OCI-LY1 (cell line): Measurements from ENCODE around the gene MYD88.

Source experiments
- H2AFZ ChIP-seq: fragments of 200-600 bp; sonication (generic), shearing (Covaris generic); 2 replicates; pipeline ENCODE4 v1.6.0; 2014; ENCODE audit warnings: antibody characterized with exemption, mild to moderate bottlenecking, low read length
- H3F3A ChIP-seq: fragments of 200-600 bp; sonication (generic), shearing (Covaris generic); 2 replicates; pipeline ENCODE4 v1.6.0; 2014; ENCODE audit warnings: mild to moderate bottlenecking, antibody characterized with exemption, low read length, moderate library complexity; ENCODE audit not compliant: insufficient read depth
- H3K27ac ChIP-seq: fragments of 200-600 bp; sonication (generic); 2 replicates; pipeline ENCODE4 v1.5.1; 2014; ENCODE audit warnings: low read length, mixed run types, mild to moderate bottlenecking, low read depth; ENCODE audit not compliant: poor library complexity, severe bottlenecking
- H3K27me3 ChIP-seq: fragments of 200-600 bp; sonication (generic); 2 replicates; pipeline ENCODE4 v1.6.0; 2014; ENCODE audit warnings: antibody characterized with exemption, mild to moderate bottlenecking, low read length, moderate library complexity; ENCODE audit not compliant: insufficient read depth
- H3K36me3 ChIP-seq: fragments of 200-600 bp; sonication (generic); 2 replicates; pipeline ENCODE4 v1.6.1; 2014; ENCODE audit warnings: mild to moderate bottlenecking, antibody characterized with exemption, low read length, moderate library complexity, mixed read lengths; ENCODE audit not compliant: insufficient read depth
- H3K4me1 ChIP-seq: fragments of 200-600 bp; sonication (generic); 2 replicates; pipeline ENCODE4 v1.5.1; 2014; ENCODE audit warnings: mild to moderate bottlenecking, low read length, moderate library complexity; ENCODE audit not compliant: insufficient read depth, severe bottlenecking
- H3K4me2 ChIP-seq: fragments of 200-600 bp; sonication (generic), shearing (Covaris generic); 2 replicates; pipeline ENCODE4 v1.6.1; 2014; ENCODE audit warnings: low read length
- H3K4me3 ChIP-seq: fragments of 200-600 bp; sonication (generic); 2 replicates; pipeline ENCODE4 v1.5.1; 2014; ENCODE audit warnings: low read length, low read depth, mild to moderate bottlenecking, mixed read lengths; ENCODE audit not compliant: poor library complexity, severe bottlenecking
- H3K79me2 ChIP-seq: fragments of 200-600 bp; shearing (Covaris generic); 2 replicates; pipeline ENCODE4 v1.6.1; 2016; ENCODE audit warnings: mixed run types, low read length, mixed read lengths; ENCODE audit not compliant: insufficient read depth
- H3K9ac ChIP-seq: fragments of 200-600 bp; sonication (generic), shearing (Covaris generic); 2 replicates; pipeline ENCODE4 v1.6.1; 2014; ENCODE audit warnings: mild to moderate bottlenecking, low read length, mixed read lengths
- H3K9me2 ChIP-seq: fragments of 200-600 bp; sonication (generic), shearing (Covaris generic); 2 replicates; pipeline ENCODE4 v1.6.1; 2014; ENCODE audit warnings: low read depth, mild to moderate bottlenecking, low read length, mixed read lengths
- H3K9me3 ChIP-seq: fragments of 200-600 bp; shearing (Covaris generic); 2 replicates; pipeline ENCODE4 v1.6.1; 2014; ENCODE audit warnings: low read length, mixed read lengths
- H4K20me1 ChIP-seq: fragments of 200-600 bp; sonication (generic), shearing (Covaris generic); 2 replicates; pipeline ENCODE4 v1.6.0; 2016; ENCODE audit warnings: mild to moderate bottlenecking, low read length; ENCODE audit not compliant: insufficient read depth
- CTCF ChIP-seq: fragments of 200-600 bp; sonication (generic), shearing (Covaris generic); IDR thresholded peaks from 2 replicates; pipeline ENCODE4 v1.5.1; 2017; ENCODE audit warnings: mild to moderate bottlenecking, antibody characterized with exemption, low read length, moderate library complexity, mixed read lengths
- EZH2 ChIP-seq: fragments of 200-600 bp; sonication (generic), shearing (Covaris generic); IDR thresholded peaks from 2 replicates; pipeline ENCODE4 v1.8.0; 2017; ENCODE audit warnings: borderline replicate concordance, mixed run types, mild to moderate bottlenecking, antibody characterized with exemption, low read length, moderate library complexity, mixed read lengths

MYD88 gene

DNA sequence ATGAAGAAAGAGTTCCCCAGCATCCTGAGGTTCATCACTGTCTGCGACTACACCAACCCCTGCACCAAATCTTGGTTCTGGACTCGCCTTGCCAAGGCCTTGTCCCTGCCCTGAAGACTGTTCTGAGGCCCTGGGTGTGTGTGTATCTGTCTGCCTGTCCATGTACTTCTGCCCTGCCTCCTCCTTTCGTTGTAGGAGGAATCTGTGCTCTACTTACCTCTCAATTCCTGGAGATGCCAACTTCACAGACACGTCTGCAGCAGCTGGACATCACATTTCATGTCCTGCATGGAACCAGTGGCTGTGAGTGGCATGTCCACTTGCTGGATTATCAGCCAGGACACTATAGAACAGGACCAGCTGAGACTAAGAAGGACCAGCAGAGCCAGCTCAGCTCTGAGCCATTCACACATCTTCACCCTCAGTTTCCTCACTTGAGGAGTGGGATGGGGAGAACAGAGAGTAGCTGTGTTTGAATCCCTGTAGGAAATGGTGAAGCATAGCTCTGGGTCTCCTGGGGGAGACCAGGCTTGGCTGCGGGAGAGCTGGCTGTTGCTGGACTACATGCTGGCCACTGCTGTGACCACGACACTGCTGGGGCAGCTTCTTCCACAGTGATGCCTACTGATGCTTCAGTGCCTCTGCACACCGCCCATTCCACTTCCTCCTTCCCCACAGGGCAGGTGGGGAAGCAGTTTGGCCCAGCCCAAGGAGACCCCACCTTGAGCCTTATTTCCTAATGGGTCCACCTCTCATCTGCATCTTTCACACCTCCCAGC is 2.9 kb downstream of the MYD88 start:
- Histone ChIP-seq H3K36me3 (peaks cover 22% of the 10 kb centered on the region), H3F3A (no peaks in the 10 kb centered on the region), H3K4me1 (peaks cover 19% of the 10 kb centered on the region), H3K27me3 (no peaks in the 10 kb centered on the region), H3K9me2 (no peaks in the 10 kb centered on the region), H3K4me2 (no peak overlapping the region), H3K27ac (no peak overlapping the region), H3K79me2 (no peaks in the 10 kb centered on the region), H3K4me3 (no peak overlapping the region), H4K20me1 (no peaks in the 10 kb centered on the region), H2AFZ (no peak overlapping the region), H3K9me3 (peaks cover 2% of the 10 kb centered on the region; the same call in 1 of the 2 replicates), H3K9ac (no peak overlapping the region)
- no peak for TF ChIP-seq CTCF

DNA sequence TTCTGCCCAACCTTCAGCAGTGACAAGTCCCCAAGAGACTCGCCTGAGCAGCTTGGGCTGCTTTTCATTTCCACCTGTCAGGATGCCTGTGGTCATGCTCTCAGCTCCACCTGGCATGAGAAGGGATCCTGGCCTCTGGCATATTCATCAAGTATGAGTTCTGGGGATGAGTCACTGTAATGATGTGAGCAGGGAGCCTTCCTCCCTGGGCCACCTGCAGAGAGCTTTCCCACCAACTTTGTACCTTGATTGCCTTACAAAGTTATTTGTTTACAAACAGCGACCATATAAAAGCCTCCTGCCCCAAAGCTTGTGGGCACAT is 3.5 kb downstream of the MYD88 start:
- H3K27me3 ChIP-seq, result no peaks in the 10 kb centered on the region
- no peak overlapping the region for H3K4me2 ChIP-seq
- TF ChIP-seq EZH2, result no peak
- TF ChIP-seq CTCF, result no peak

DNA sequence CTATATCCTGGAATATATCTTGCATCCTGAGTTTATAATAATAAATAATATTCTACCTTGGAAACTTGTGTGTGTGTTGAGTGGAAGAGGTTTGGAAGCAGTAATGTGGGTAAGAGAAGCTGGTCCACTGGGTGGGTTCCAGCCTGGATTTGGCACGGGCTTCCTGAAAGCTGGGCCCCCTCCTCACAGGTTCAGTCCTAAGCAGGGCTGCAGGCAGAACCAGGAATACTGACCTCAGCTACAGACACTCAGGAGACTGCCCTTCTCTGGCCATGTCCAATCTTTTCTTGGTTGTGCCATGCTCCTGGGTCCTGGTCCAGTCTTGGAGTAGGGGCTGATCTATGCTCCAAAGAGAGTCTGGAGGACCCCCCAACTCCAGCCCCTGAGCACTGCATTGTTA is 4.5 kb downstream of the MYD88 start:
- Histone ChIP-seq H3K9me2 (no peaks in the 10 kb centered on the region), H3K4me1 (peaks cover 13% of the 10 kb centered on the region), H3K36me3 (peaks cover 22% of the 10 kb centered on the region), H3K4me2 (no peak overlapping the region), H4K20me1 (no peaks in the 10 kb centered on the region), H3F3A (no peaks in the 10 kb centered on the region), H3K9me3 (peaks cover 15% of the 10 kb centered on the region), H3K27me3 (no peaks in the 10 kb centered on the region), H3K9ac (no peak overlapping the region), H3K4me3 (no peak overlapping the region), H3K79me2 (no peaks in the 10 kb centered on the region), H2AFZ (no peak overlapping the region), H3K27ac (no peak overlapping the region)
- TF ChIP-seq CTCF, result no peak
- TF ChIP-seq EZH2, result no peak

More for the DNA sequence above, 3.5 kb downstream of the MYD88 start:
- no peaks in the 10 kb centered on the region for H3K9me2 ChIP-seq
- H2AFZ ChIP-seq, result no peak overlapping the region
- H3K79me2 ChIP-seq, result no peaks in the 10 kb centered on the region
- H4K20me1 ChIP-seq, result no peaks in the 10 kb centered on the region
- H3K4me3 ChIP-seq, result no peak overlapping the region
- peaks cover 22% of the 10 kb centered on the region for H3K36me3 ChIP-seq
- no peaks in the 10 kb centered on the region for H3F3A ChIP-seq
- no peak overlapping the region for H3K27ac ChIP-seq
- H3K9ac ChIP-seq, result no peak overlapping the region
- H3K9me3 ChIP-seq, result peaks cover 8% of the 10 kb centered on the region
- peaks cover 19% of the 10 kb centered on the region for H3K4me1 ChIP-seq
